LHCN-M2 (cell line): ENCODE data around the gene TMEM218. TPM values are rescaled to one million over a fixed set of nuclear protein-coding genes. Genes with fewer than 3 reads are reported as not detected.

Experiments
- DNase-seq: peaks from one replicate; pipeline ENCODE4 v3.0.0-alpha.2; 2012; ENCODE audit warnings: low read depth
- polyA plus RNA-seq: library from polyadenylated mRNA; unstranded; fragments of >200 nt; gene quantifications from one replicate; pipeline ENCODE4 v1.2.1, GENCODE V29; 2012; ENCODE audit warnings: missing spikeins
- total RNA-seq: library from RNA; depleted of rRNA; stranded (reverse); fragments of >200 nt; gene quantifications from 2 replicates; pipeline ENCODE4 v1.2.3, GENCODE V29; 2014; rRNA removed

Gene TMEM218
- total RNA-seq: 32.4 and 38.1 TPM in 2 replicates
- polyA plus RNA-seq: 20.3 TPM

DNA sequence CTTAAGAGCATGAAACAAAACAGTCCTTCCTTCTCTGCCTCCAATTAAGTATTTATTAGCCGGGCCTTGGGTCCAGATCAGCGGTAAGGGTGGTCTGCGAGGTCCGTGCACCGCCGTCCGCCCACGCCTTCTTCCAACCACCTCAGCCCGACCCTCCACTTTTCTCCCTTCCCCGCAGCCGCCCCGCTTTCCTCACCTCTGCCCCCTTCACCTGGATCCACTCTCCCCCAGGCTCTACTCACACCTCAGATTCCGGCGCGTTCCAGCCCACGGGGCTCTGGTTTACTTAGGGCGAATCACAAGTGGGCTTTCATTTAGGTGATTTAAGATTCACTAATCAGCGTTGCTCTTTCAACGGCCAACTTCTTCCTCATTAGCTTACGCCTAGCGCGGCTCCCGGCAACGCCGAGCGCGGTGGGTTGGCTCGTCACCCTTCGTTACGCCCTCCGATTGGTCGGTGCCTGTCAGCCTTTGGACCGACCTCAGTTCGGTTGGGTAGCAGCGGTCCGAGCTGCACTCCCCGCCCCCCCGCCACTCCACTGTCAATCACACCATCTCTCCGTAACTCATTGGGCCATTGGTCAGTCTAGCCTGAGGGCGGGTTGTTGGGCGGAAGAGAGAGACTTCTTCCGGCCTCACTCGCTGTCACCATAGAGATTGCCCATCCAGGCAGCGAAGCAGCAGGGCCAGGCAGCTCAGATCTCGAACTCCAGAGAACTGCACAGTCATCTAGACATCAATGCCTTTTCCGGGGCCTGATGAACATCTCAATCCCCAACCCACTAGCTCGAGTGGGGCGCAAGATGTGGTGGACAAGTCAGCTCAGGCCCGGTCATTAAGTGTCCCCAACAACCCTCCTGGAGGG lies at the start of gene TMEM218:
Gene TMEM218, minus strand, starts transcription at position 284 of the 865 bp plus-strand sequence. CDS start 9,385 bp downstream, outside the sequence.
- DNase-seq: peak; percentile 98

DNA sequence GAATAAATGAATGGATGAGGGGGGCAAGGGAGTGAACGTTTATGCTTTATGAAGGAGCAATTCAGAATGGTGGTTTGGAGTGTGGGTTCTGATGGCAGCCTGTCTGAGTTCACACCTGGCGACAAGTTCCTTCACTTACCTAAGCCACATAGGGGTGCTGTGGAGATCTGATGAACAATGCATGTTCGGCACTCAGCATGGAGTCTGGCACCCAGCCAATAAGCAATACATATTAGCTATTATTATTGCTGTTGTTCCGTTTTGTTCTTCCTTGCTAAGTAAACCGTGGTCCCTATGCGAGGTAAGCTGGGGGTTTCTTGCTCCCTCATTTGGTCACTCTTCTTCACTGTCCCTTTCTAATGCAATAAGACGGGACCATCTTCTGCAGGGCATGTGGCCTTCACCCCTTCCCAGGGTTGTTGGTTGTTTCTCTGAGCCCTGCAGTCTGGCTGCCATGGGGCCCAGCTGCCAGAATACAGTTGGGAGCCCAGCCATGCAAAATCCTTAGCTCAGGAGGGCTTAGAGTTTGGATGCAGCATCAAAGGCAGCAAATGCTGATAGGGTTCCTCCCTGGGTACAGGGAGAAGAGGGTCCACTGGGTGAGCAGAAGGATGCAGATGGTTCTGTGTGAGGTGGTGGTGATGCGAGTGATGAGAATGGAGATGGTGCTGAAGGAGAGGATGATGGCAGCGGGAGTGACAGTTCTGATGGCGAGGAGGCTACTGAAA lies 46.7 kb upstream of the TMEM218 start:
- no peak for DNase-seq

DNA sequence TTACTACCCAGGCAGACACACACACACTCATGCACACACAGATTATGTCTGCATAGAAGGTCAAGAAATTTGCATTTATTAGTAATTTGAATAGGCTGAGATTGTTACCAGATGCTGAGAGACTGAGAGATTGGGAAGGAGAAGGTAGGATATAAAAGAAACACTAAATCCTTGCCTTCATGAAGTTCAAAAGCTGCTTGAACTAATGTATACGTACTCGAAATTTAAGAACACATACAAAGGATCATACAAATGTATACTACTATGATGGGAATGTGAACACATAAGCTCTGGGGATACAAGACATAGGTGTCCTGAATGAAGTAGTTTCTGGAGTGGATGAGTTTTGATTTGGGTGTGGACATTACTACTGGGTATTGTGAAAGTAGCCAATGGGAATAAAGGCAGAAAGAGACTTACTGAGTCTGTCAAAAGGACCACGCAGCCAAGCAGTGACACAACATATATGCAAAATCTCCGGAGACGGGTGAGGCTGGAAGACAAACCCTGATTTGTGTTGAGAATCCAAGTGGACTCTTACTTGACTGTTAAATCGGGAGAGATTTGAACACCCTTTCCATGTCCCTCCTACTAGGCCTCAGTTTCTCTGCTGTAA lies 45.8 kb upstream of the TMEM218 start:
- no peak for DNase-seq

DNA sequence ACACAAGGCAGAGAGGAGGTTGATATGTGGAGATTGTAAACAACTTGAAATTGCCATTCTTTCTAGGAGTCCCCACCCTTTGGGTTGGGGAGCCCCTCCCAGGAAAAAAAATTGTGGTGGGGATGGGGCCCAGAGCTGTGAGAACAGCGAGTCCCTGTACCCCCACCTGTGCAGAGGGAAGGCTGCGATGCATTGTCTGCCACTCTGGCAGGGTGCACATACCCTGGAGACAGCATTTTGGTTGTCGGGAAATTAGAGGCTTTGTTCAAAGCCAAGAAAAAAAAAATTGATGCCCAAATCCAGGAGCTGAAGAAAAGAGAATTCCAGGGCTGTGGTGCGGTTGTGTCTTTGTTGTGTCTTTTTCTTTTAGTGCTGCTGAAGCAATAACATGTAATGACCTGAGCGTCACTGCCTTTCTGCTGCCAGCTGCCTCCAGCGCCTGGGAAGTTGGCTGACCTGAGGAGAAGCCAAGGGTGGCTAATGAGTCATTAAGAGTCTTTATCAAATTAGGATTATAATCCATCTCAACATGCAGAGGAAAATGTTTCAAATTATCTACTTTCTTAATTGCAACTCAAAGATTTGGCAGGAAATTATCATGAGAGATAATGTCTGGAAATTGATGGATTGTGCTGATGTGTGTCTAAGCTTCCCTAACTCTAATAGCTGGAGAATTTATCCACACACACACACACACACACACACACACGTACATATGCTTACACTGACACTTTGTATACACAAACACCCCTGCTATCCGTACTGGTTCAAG lies 45.1 kb upstream of the TMEM218 start:
- no peak for DNase-seq

DNA sequence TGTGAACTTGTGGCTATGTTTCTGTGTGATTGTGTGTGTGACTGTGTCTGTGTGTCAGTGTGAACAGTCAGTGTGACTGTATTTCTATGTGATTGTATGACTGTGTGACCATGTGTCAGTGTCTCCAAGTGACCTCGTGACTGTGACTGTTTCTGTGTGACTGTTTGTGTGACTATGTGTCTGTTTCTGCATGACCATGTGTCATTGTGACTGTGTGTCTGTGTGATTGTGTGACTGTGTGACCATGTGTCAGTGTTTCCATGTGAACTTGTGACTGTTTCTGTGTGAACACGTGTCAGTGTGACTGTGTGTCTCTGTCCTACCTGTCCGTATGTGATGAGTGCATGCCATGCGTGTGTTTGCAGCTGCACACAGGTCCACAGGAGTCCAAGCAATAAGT lies 44.3 kb upstream of the TMEM218 start:
- DNase-seq: no peak

DNA sequence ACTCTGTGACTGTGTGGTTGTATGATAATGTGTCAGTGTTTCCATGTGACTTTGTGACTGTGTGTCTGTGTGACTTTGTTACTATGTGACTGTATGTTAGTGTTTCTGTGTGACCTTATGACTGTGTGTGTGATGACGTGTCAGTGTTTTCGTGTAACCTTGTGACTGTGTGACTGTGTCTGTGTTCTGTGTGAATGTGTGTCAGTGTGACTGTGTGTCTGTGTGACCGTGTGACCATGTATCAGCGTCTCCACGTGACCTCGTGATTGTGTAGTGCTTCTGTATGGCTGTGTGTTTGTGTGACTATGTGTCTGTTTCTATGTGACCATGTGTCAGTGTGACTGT lies 43.6 kb upstream of the TMEM218 start:
- no peak for DNase-seq

DNA sequence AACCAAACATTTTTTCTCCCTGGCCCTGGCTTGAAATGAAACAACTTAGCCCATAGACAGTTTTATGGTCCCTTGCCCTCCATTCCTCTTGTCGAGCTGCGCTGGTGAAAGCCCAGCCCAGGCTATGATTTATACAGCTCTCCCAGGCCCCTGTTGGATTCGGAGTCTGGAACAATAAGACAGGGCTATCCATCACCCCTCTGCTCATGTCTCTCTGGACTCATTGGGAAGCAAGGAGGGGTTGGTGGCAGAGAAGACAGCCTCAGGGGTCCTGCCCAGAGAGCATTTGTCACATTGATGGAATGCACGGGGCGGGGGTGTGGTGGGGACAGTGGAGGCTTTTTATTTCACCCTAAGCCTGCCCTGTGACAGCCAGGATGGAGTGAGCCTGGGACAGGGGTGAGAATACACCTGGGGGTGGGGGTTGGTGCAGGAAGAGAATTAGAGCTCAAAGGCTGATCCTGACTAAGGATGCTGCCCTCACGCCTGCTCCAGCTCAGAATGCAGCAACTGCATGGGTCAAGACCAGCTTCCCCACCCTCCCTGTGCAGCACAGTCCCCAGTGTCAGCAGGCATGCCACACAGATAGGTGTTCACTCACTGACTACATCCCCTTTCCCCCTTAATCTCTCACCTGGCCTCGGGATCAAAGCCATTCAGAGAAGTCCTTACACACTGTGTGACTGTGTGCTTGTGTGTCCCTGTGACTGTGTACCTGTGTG lies 43.1 kb upstream of the TMEM218 start:
- DNase-seq: no peak

DNA sequence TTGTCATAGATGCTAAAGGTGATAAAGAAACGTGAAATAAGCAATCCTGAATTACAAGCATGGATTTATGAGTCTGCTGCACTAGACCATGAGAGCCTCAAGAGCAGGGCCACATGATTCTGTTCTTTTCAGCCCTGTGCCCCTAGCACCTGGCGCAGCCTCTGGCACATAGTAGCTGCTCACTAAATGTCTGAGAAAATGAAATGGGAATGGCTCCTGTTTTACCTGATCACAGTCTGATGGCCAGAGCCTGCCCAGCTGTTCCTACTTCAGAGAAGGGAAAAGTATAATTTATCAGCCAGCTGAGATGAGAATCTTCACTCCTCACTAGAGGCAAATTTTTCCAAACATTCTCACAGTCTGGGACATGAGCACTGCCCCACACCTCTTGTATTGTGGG lies 42.4 kb upstream of the TMEM218 start:
- DNase-seq: no peak

DNA sequence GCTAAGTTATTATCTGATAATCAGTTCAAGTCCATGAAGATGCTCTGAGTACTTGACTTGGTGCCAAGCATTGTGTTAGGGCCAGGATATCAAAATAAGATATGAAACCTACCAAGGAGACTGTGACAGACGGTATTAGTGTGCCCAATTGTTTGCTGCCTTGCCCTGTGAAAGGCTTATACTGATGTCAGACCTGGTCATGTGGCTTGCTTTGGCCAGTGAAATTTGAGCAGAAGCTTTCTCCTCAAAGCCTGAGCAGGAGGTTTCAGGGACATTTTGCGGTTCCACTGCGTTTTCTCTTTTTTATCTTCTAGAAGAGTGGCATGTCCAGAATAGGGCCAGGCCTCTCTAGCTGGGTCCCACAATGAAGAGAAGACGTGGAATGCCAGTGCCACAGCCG lies 37.3 kb upstream of the TMEM218 start:
- no peak for DNase-seq

DNA sequence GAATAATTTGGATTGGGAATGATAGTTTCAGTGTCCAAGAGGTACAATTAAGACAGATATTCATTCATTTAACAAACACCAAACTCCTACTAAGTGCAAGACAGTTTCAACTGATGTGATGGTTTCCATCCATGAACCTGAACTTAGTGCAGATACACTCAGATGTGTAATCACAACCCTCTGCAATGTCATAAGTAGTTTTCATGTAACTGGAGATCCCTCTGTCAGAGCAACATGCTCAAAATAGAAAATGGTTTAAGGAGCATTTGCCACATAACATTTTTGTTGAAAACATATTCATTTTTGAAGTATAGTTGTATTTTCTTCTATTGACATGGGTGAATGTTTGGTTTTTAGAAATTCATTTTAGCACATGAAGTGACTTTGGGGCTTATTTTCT lies 36.6 kb upstream of the TMEM218 start:
- DNase-seq: no peak

DNA sequence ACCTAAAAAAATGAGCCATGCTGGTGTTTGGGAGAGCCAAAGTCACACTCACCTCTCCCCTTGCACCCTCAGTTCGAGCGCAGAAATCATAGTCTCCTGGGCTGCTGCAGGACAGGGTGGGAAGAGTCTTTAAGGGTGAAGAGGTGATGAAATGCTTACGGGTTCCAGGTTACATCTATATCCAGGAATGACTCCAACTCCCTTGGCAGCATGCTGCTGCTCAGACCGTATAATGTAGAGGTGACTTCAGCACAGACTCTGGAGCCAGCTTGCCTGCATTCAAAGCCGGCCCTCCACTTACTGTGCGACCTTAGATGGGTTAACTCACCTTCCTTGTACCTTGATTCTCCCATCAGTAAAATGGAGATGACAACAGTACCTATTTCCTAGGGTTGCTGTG lies 35.9 kb upstream of the TMEM218 start:
- DNase-seq: no peak

DNA sequence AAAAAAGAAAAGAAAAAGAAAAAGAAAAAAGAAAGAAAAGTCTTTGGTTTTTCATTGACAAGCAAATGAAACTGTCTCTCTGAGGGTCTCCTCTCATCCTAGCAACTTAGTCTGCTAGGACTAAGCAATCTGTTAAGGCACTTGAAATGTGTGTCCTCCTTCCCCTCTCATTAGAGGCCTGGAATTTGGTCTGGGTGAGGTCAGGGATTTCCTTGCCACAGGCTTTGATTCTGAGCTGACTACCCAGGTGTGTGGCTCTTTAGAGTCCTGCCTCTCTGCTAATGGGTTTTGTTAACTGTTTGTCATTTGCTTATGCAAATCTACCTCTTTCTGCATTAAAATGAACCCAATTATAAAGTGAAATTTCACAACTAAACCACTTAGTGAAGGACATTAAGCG lies 34.8 kb upstream of the TMEM218 start:
- no peak for DNase-seq

DNA sequence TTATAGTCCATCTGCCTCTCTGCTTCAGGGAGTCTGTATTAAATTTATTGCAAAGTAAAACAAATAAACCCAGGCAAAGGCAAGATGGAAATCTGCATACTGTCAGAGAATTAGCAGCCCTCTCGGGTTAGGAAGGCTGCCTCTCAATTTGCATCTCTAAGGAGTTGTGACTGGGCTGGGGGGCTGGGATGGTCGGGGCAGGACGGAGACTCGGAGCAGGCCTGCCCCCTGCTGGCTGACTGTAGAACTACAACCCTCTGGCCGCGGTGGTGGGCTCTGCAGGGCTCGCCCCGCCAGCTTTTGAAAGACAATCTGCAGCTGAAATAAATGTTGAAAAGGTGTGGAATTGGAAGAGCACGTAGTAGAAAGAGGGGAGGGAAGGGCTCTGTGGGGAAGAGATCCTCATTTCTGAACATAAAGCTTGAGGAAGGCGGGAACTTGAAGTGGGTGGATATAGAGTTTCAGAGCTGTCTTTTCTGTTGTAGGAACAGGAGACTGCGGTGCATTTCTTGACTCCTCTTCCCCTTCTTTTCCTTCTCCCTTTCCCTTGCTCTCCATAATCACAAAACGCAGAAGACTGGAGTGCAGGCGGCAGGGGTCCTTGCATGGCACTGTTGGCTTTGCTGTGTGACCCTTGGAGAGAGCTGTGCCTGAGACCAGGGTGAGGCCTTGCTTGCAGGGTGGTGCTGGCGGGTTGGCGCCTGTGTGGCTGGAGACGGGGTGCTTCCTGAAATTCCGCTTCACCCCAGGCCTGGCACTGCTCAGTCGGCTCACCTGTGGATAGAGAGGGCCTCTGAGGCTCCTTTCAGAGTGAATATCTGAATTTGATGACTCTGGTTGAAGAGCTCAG lies 30.5 kb upstream of the TMEM218 start:
- peak; percentile 29 for DNase-seq

DNA sequence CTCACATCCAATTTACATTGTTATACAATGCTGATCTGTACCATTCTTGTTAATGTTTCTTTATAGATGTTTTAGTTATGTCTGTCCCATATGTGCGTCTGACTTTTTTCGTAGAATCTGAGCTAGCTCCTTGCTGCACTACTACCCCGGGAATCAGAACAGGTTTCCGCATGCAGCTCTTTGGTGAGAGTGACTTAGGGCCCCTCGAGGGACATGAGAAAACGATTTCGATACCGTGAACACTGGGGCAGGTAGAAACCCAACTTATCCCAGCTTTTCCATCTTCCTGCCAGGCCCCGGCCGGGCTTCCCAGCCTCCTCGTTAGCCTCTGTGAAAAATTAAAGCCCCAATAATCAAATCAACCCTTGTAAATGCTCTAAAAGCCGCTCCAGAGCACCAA lies 29.8 kb upstream of the TMEM218 start:
- DNase-seq: no peak

DNA sequence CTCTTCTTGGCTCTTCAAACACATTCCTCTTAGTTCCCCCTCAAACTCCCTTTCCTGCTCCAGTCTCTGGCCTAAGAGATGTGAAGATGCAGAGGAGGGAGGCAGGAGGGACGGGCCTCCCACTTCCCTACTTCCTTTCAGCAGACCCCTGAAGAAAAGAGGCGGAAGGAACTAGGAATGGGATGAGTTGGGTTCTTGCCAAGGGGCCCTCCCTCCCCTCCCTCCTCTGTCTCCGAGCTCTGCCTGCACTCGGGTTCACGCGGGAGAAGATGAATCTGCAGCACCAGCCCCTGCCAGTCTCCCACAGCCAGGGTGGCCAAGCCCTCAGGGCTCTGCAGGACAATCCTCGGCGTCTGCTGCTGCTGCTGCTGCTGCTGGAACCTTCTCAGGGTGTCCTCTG lies 28.8 kb upstream of the TMEM218 start:
- DNase-seq: no peak

DNA sequence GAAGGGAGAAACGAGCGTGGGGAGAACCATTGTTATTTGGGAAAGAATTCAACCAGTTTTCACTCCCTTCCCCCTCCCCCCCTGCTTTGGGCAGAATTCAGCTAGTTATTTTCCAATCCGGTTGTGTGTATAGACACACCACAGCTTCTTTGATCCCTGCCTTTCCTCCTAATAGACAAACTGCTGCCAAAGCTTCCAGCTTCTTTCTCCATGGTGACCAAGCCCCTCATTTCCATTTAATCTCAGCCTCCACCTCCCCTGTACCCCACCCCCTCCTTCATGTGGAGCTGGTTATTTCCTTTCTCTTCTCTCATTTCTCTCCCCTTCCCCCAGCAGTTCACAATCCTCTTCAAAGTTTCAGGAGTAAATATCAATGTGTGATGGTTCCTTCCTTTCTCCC lies 28.4 kb upstream of the TMEM218 start:
- no peak for DNase-seq

DNA sequence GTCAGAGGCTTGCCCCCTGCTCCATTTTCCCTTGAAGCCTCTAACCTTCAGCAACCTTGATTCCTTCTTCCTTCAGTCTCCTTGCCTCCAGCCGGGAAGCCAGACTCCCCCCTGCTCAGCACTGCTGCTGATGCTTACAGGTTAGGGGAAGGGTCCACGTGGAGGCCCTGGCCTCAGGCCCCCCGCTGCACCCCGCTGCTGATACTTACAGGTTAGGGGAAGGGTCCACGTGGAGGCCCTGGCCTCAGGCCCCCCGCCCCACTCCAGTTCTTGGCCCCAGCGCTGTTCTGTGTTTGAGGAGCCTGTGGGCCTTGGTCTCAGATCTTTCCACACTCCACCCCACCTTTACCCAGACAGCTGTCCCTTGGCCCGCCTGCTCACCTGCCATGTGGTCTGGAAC lies 27.5 kb upstream of the TMEM218 start:
- no peak for DNase-seq

DNA sequence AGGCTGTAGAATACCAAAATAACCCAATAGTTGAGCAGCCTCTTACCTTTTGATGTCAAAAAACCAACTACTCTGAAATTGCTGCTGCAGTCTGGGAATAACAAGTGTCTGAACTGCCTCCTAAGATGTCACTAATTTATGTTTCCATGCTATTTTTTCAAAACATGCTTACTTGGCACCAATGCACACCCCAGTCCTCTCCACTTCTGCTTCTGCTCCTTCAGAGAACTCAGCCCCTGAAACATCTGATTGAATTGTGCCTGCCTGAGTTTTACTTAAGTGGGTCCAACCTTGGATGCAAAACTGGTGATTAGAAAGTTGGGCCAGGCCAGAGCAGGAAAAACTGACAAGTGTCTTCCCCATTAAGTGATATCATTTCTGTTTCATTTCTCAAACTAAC lies 24.6 kb upstream of the TMEM218 start:
- DNase-seq: no peak

DNA sequence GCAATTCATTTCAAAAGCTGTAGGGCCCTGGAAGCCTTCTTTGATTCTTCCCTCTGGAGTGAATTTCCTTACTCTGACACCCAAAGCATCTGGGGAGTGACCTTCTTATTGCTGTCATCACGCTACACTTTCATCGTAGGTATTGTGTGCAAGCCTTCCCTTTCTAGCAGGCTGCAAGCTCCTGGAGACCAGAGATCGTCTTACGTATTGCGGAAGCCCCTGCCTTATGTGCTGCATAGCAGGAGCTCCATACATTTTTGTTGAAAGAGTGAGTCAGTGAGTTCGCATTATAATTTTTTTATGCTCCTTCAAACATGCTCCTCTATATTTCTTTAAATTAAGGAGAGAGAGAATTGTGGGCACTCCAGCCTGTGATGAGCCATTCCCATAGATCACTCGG lies 21.2 kb upstream of the TMEM218 start:
- no peak for DNase-seq

DNA sequence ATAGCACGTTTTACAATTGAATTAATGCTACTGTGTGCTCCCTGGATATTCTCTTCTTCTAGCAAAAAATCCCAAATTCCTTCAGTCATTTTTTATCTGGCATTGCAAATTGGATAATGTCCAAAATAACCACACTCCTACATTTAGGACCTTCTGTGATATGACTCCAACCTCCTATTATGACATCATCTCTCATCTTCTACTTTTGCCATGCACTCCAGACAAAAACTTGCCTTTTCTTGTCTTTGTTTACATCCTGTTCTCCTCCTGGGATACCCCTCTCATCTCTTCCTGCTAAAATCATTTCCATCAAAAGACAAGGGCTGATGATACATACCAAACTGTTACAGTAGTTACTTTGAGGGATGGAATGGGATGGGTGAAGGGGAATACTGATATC lies 20.6 kb upstream of the TMEM218 start:
- peak; percentile 37 for DNase-seq
